ENCODE data around the gene IQCM. TPM values are rescaled to one million over a fixed set of nuclear protein-coding genes. Genes with fewer than 3 reads are reported as not detected.

The IQCM gene
- total RNA-seq, 1 experiment from 2014 or later: not detected

DNA sequence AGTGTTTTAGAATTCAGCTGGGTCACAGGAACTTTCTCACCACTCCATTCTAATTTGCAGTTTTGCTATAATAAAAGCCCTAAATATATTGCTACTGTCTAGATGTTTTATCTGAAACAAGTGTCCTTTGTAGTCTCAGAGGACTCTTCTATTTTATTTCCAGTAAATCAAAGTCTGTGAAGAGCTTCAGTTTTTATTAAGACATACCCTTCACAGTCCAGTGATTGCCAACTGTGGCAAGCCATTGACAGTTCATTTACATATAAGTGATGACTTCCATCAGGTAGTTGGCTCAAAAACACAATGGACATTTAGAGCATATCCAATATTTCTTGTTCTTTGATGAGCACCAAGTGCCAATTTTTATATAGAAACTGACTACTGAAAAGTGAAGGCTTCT lies 466.1 kb downstream of the IQCM start:
- peaks cover 5% of the 10 kb centered on the region for H3K27me3 Mint-ChIP-seq (ENCODE audit: insufficient read depth, unreplicated experiment)
- H3K4me3 ChIP-seq (ENCODE audit: low read depth, low read length): no peak overlapping the region
- H3K27me3 ChIP-seq (replicated peaks; ENCODE audit: control insufficient read depth, insufficient read depth, low read length): no peaks in the 10 kb centered on the region
- TF ChIP-seq CTCF (IDR thresholded peaks at IDR 0.05; ENCODE audit: insufficient read depth in 1 of 2, low read depth in 1 of 2, low read length in 1 of 2, severe bottlenecking in 1 of 2, unreplicated experiment in 1 of 2): no peak
- ChIA-PET CTCF (no interaction called here), POLR2A (no interaction called here)
- intact Hi-C loops (cut with micrococcal nuclease; ENCODE audit: unreplicated experiment): no loop called here
- no peaks in the 10 kb centered on the region for H3K36me3 ChIP-seq (ENCODE audit: control insufficient read depth, insufficient read depth, low read length)
- peaks cover 10% of the 10 kb centered on the region for H3K9me3 Mint-ChIP-seq (ENCODE audit: unreplicated experiment)
- no TSS peak for BruUV-seq (replicated peaks)
- H3K4me1 Mint-ChIP-seq (ENCODE audit: low read depth, unreplicated experiment): no peaks in the 10 kb centered on the region
- DNase-seq: no peak
- no peak overlapping the region for H3K4me3 Mint-ChIP-seq (ENCODE audit: unreplicated experiment)
- no peak overlapping the region for H3K27ac Mint-ChIP-seq (ENCODE audit: unreplicated experiment)
- no peaks in the 10 kb centered on the region for H3K36me3 Mint-ChIP-seq (ENCODE audit: insufficient read depth, unreplicated experiment)
- H3K4me1 ChIP-seq: no peaks in the 10 kb centered on the region
- H3K9me3 ChIP-seq: no peaks in the 10 kb centered on the region

GRCh38 chr4:149347139-149347538 lies 468.5 kb downstream of the IQCM start:
- ChIA-PET CTCF (no interaction called here), POLR2A (no interaction called here)
- no peak for DNase-seq
- Mint-ChIP-seq H3K9me3 (ENCODE audit: unreplicated experiment) (no peaks in the 10 kb centered on the region), H3K27ac (ENCODE audit: unreplicated experiment) (no peak overlapping the region), H3K4me1 (ENCODE audit: low read depth, unreplicated experiment) (no peaks in the 10 kb centered on the region), H3K27me3 (ENCODE audit: insufficient read depth, unreplicated experiment) (peaks cover 5% of the 10 kb centered on the region), H3K36me3 (ENCODE audit: insufficient read depth, unreplicated experiment) (no peaks in the 10 kb centered on the region), H3K4me3 (ENCODE audit: unreplicated experiment) (no peak overlapping the region)
- no peak overlapping the region for H3K4me3 ChIP-seq (ENCODE audit: low read depth, low read length)
- no peak for TF ChIP-seq CTCF (IDR thresholded peaks at IDR 0.05; ENCODE audit: insufficient read depth in 1 of 2, low read depth in 1 of 2, low read length in 1 of 2, severe bottlenecking in 1 of 2, unreplicated experiment in 1 of 2)
- BruUV-seq (replicated peaks): no TSS peak
- no peaks in the 10 kb centered on the region for H3K9me3 ChIP-seq
- no peaks in the 10 kb centered on the region for H3K4me1 ChIP-seq
- intact Hi-C loops (cut with micrococcal nuclease; ENCODE audit: unreplicated experiment): no loop called here
- H3K27me3 ChIP-seq (replicated peaks; ENCODE audit: control insufficient read depth, insufficient read depth, low read length): no peaks in the 10 kb centered on the region
- no peaks in the 10 kb centered on the region for H3K36me3 ChIP-seq (ENCODE audit: control insufficient read depth, insufficient read depth, low read length)

DNA sequence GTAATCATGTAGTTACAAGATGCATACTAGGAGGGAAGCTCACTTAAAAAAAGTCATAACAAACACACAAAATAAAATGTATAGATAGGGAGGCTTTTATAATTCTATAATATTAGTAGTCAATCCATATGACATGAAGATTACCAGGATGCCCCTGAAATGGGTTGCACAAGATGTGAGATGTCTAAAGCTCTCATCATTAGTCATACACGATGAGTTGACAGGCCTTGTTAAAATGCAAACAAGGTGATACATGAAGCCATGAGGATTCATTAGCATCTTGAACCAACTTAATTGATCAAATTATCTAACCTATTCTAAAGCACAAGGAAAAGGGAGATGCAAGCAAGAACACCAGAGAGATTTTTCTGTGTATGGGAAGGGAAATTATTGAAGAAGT lies 470.2 kb downstream of the IQCM start:
- ChIA-PET POLR2A (no interaction called here), CTCF (no interaction called here)
- TF ChIP-seq CTCF (IDR thresholded peaks at IDR 0.05; ENCODE audit: insufficient read depth in 1 of 2, low read depth in 1 of 2, low read length in 1 of 2, severe bottlenecking in 1 of 2, unreplicated experiment in 1 of 2): no peak
- Histone ChIP-seq H3K4me3 (ENCODE audit: low read depth, low read length) (no peak overlapping the region), H3K27me3 (replicated peaks; ENCODE audit: control insufficient read depth, insufficient read depth, low read length) (no peaks in the 10 kb centered on the region), H3K36me3 (ENCODE audit: control insufficient read depth, insufficient read depth, low read length) (no peaks in the 10 kb centered on the region), H3K4me1 (no peaks in the 10 kb centered on the region), H3K9me3 (no peaks in the 10 kb centered on the region)
- intact Hi-C loops (cut with micrococcal nuclease; ENCODE audit: unreplicated experiment): no loop called here
- H3K4me1 Mint-ChIP-seq (ENCODE audit: low read depth, unreplicated experiment): no peaks in the 10 kb centered on the region
- no peak overlapping the region for H3K4me3 Mint-ChIP-seq (ENCODE audit: unreplicated experiment)
- H3K27me3 Mint-ChIP-seq (ENCODE audit: insufficient read depth, unreplicated experiment): peaks cover 5% of the 10 kb centered on the region
- no peaks in the 10 kb centered on the region for H3K36me3 Mint-ChIP-seq (ENCODE audit: insufficient read depth, unreplicated experiment)
- no peak for DNase-seq
- BruUV-seq (replicated peaks): no TSS peak
- H3K27ac Mint-ChIP-seq (ENCODE audit: unreplicated experiment): no peak overlapping the region
- H3K9me3 Mint-ChIP-seq (ENCODE audit: unreplicated experiment): no peaks in the 10 kb centered on the region

Data from Caco-2 (cell line).